ENCODE measurements around the gene IGFALS.

The IGFALS gene

DNA sequence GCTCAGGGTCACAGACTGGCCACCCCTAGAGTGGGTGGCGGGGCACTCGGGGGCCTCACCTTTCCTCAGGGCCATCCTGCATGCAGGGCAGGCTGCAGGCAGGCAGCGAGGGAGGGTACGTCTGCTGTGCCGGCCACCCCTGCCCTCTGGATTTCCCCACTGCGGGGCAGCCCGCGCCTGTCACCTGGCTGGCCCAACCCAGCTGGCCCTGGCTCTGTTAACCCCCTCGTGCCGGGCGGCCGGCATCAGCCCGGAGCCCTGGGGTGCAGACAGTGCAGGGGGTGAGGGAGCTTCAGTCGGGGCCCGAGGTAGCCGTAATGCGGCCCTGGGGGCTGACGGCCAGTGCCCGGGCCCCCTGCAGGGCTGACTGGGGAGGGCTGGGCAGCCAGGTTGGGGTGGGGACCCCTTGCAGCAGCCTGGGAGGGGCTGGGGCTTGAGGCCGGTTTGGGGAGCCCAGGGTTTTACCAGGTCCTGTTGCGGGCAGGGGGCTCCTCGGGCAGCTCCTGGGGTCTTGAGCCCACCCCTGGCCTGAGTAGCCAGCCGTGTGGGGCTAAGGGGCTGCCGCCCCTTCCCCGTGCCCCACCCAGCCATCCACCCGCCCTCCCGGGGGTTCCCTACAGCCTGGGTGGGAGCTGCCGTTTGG is at the start of gene IGFALS:
IGFALS (minus strand) TSS at position 128 of the 643 bp plus-strand sequence; CDS start at position 75, 53 bp downstream.
- no peak for DNase-seq

DNA sequence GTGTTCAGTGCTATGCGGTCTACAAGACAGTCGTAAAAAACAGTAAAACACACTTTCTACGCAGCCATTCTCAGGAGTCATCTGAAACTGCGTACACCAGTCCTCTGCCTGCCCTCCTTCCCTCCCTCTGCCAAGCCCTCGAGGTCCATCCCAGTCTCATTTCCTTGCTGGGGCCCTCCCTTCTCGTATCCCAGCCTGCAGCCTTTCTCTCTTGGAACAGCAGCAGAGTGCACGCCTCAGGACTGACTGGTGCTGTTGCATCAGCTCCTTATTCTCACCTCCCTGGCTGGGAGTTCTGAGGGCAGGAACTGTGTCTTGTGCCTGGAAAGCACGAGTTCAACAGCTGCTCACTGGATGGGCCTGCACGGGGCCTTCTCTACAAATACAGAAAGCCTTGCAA is 46.0 kb upstream of the IGFALS start:
- DNase-seq: no peak

DNA sequence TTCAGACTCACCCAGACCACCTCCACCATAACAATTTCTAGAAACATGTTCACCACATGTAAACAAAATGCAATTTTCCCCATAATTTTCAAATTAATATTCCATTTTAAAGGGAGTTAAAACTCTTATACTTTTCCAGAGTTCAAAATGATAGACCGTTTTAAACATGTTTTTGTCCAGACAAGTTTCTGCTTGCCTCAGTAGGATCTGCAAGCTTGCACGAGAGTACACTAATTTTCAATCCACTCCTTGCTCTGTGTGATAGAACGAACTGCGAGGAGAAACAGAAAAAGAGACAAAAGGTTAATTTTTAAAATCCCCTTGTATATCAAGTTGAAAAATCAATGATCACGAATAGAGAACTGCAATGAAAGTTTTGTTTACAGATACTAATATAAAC is 40.6 kb upstream of the IGFALS start:
- no peak for DNase-seq

DNA sequence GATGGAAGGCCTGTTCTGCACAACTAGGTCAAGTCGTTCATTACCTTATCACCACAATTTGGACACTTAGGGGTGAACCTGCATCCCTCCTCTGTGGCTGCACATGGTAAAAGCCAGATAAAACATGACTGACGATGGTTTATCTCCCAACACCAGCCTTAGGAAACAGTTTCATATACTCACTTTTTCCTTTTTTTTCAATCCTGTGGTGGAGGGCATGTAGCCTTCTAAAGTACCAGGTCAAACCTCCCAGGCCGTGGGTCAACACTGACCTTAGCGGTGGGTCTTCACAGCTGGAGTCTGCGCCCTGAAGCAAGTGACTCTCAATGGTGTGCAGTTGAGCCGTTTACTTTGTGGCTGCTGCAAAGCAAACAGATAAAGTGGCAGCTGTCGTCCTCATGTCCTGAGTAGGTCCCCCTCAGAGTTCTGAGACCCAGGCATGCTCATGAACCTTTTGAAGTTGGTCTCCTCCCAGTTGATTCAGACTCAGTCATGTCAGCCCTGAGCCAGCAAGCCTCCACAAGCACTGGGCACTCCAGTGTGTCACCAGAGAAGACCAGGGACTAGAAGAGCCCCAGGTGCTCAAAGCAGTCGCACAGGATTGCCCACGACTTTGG is 39.4 kb upstream of the IGFALS start:
- DNase-seq: no peak

DNA sequence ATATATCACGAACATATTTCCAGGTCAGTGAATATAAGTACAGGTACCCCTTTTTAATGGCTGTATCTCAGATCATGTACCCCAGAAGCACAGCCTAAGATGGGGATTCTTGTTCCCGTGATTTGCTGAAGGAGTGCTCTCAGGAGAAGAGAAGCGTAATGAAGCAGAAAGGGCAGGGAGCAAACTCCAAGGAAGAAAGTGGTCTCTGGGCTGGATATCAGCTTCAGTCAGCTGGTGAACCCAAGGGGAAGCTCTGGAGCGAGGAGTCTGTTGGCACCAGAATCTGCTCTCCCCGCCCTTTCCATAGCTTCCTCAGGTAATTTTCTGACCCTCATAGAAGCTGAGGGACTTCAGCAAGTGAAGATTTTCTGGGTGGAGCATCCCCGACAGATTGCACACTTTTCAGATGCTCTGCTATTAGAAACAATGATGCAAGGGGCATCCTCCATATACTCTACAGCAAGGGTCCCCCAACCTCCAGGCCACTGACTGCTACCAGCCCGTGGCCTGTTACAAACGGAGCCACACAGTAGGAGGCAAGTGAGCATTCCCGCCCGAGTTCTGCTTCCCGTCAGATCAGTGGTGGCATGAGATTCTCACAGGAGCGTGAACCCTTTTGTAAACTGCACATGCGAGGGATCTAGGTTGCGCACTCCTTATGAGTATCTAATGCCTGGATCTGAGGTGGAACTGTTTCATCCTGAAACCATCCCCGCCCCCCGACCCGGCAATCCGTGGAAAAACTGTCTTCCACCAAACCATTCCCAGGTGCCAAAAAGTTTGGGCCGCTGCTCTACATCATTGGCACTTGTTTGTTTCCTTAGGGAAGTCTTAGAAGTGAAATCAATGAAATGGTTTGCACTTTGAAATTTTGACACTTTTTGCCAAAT is 37.9 kb upstream of the IGFALS start:
- no peak for DNase-seq

DNA sequence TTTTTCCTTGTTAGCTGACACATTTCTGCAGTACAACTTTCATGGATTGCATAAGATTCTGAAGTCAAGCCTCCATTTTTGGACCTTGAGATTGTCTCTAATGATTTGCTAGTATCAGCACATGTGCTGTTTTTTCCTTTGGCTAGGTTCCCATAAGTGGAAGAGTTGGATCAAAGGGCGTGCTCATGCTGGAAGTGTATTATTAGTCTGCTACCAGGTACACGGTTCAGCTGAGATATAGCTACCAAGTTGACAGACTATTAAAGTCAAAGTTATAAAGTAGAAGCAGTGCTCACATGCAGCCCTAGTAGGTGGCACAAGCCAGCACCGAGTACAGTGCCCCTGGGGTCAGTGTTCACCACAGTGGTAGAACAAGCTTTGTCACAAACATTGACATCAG is 36.7 kb upstream of the IGFALS start:
- DNase-seq: no peak

DNA sequence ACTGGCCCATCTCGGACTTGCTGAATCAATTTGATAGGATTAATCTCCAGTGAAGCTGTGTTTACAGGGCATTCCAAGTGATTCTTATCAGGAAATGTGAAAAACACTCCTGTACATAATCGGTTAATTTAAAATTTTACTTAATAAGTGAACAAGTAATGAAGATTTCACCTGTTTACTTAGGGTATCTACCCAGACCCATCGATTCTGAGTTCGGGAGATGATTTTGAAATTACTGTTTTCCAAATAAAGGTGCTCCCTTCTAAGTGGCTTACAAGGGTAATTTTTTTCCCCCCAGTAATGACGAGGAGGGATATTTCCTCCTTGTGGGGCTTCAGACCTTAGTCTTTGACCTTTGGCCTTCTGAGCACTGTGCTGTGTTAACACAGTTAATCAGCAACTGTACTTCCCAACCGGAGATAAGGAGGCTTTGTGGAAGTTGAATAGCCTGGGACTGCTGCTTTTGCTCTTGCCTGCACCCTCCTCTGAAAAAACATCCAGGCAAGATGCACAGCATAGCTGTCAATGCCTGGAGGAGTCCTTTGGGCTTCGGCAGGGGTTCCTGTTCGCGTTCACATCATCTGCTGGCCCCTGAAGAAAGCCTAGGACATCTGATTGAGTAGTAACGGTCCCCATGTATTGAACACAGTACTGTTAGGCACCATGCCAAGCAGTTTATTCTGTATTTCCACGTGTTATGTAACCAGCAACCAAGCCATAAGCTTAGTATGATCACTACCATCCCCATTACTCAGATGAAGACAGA is 35.3 kb upstream of the IGFALS start:
- DNase-seq: no peak

DNA sequence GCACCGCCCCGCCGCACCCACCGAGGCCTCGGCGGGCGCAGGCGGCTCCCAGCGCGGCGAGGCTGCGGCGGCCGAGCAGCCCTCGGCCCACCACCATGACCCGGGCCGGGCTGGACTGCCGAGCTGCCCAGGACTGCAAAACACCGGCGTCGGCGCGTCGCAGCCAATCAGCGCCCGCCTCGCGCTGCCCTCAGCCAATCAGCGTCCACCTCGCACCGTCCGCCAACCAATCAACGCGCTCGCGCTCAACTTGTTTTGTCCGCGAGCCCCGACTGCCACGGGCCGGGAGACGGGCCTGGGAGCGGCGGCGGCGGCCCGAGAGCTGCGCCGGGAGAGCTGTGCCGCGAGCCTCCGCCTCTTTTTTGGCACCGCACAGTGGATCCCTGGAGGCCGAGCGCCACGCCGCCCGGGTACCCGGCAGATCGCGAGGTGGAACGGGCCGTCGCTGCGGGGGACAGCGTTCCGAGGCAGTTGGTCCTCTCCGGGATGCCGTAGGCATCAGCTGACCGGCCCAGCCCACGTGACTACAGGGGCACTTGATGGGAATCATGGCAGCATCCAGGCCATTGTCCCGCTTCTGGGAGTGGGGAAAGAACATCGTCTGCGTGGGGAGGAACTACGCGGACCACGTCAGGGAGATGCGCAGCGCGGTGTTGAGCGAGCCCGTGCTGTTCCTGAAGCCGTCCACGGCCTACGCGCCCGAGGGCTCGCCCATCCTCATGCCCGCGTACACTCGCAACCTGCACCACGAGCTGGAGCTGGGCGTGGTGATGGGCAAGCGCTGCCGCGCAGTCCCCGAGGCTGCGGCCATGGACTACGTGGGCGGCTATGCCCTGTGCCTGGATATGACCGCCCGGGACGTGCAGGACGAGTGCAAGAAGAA is 33.4 kb upstream of the IGFALS start, which contains the start of the genes FAHD1 and HAGH:
FAHD1 (plus strand) TSS at position 516 of the 883 bp plus-strand sequence; CDS start at position 549, 33 bp downstream.
HAGH (minus strand) TSS at position 135 of the 883 bp plus-strand sequence; CDS start at position 97, 38 bp downstream.
- DNase-seq: peak; percentile 71

DNA sequence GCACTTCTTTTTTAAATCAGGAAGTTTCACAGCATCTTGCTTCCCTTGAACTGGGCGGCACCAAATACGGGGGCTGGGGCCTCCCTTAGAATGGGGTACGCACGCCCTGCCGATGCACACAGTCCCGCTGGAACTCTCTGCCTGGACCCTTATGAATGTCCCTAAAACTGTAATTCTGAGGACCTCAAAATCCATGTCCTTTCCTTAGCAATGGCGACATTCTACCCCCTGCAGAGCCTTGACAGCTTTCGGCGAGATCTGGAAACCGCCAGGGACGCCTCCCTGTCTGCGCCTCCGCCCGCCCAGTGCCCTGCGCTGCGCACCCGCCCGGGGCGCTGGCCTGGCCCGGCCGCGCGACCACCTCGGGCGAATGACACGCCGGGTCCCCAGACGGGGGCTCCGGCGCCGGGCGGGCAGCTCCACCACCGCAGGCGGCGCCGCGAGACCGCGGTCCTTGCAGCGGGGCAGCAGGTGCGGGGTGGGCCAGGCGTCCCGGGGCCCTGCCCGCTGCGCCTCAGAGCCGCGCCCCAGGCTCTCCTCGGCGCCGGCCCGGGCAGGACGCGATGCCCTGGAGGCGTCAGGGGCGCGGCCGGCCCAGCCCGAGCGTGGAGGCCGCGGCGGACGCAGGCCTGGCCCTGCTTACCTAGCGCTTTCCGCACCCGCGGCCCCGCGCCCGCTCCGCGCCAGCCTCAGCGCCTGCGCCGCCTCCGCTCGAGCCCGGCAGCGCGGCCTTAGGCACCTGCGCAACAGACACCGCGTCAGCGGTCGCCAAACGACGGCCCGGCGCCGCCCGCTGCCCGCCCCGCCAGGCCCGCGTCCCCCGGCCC is 32.6 kb upstream of the IGFALS start:
- no peak for DNase-seq

DNA sequence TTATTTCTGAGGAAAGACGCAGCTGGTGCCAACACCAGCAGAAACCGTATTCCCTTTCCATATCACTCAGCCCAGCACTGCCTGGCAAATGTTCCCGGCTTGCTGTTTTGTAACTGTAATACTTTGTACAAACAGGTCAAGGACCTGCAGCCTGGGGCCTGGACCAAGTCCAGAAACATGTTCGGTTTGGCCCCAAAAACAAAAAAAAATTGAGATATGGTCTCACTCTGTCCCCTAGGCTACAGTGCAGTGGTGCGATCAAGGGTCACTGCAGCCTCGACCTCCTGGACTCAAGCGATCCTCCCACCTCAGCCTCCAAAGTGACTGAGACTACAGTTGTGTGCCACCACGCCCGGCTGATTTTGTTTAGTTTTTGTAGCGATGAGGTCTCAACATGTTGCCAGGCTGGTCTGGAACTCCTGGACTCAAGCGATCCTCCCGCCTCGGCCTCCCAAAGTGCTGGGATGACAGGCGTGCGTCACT is 31.9 kb upstream of the IGFALS start:
- DNase-seq: no peak

DNA sequence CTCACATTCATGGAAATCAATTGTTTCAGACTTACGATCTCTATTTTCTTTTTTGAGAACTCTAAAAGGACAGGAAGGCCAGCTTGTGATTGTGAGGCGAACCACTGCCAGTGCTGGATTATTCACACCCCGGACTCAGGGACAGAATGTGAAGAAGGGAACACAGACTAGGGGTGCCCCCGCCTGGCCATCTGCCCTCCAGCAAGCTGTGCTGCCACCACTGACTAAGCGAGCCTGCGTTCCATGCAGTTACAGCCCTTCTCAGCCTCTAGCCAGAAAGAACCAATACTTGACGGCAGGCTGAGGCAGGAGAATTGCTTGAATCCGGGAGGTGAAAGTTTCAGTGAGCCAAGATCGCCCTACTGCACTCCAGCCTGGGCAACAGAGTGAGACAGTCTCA is 30.3 kb upstream of the IGFALS start:
- DNase-seq: peak; percentile 15

DNA sequence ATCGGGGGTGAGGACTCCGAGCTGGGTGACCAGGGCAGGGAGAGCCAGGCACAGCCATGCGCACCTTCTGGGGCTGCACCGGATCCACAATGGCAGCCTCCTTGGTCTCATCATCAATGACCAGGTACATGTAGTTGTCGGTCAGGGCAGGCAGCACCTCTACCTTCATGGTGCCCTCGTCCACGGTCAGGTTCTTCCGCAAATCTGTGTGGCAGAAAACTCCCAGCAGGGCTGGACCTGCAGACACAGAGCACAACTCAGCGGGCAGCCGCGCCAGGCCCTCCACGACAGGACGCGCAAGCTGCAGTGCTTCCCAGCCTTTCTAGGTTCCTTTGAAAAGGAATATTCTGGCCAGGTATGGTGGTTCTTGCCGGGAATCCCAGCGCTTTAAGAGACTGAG is 29.3 kb upstream of the IGFALS start:
- DNase-seq: no peak

DNA sequence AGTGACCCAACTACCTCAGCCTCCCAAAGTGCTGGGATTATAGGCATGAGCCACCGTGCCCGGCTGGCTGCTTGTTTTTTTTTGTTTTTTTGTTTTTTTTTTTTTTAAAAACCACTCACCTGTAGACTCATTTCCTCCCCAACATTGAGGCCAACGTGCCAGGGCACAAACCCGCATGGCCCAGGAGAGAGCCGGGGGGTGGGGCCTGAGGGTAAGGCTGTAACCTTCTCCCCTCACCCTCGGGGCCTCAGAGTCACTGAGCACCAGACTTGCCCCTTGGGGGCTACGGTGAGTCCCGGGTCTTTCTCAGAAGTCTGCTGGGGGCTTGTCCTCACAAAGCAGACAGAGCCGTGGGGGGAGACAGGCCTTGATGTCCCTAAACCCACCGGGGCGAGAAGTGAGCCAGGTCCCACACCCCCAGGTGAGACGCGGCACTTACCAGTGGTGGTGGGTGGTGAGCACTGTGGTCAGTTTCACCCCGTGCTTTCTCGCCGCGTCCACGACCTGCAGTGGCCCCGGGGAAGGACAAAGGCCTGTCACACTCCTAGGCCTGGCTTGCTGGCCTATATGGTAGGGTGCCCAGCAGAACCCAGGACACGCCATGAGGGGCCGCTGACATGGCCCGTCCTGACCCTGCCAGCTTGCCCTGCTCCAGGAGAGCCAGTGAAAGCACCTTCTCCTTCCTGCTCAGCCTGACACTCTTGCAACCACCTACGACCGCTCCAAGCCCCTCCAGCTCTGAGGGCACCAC is 28.5 kb upstream of the IGFALS start:
- DNase-seq: no peak

DNA sequence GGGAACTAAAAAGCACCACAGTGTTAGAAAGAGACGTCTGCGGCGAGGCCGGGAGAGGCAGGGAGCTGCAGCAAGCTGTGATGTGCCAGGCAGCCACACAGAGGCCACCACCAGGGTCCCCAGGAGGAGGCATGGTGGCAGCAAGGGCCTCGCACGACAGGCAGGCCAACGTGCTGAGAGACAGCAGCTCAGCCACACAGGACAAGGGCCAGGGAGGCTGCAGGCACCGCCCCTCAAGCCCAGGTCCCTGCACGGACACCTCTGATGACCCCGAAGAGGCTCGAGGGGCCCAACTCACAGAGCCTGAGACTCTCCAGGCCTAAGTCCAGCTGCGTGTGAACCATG is 27.4 kb upstream of the IGFALS start:
- DNase-seq: no peak

DNA sequence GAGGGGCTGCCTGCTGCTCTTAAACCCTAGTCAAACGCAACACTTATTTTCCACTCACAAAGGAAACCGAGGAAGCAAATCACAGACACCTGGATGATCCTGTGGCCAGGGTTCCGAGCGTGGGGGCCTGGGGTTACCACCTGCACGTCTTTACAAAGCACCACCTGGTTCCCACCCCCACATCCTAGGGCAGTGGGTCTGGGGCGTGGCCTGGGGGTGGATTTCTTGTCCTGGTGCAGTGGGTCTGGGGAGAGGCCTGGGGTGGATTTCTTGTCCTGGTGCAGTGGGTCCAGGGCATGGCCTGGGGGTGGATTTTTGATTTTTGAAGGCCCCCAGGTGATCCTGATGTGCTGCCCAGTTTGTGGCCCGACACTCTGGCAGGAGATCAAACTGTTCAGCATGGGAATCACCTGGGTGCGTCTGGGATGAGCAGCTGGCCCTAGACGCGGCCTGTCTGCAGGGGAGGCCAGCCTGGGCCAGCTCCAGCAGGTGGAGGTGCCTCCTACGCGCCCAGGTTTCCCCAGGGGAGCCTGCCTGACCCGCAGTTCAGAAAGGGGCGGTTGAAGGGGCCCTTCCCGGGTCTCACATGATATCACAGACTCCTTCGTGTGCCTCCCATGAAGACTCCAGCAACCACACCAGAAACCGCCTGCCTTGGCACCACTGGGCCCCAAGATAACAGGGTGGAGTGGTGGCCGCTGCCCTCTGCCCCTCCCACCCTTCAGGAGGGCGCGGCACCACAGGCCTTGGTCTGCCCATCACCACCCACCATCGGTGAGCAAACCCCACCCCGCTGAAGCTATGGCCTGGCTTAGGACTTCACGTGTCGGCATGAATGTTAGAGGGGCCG is 26.8 kb upstream of the IGFALS start:
- no peak for DNase-seq

DNA sequence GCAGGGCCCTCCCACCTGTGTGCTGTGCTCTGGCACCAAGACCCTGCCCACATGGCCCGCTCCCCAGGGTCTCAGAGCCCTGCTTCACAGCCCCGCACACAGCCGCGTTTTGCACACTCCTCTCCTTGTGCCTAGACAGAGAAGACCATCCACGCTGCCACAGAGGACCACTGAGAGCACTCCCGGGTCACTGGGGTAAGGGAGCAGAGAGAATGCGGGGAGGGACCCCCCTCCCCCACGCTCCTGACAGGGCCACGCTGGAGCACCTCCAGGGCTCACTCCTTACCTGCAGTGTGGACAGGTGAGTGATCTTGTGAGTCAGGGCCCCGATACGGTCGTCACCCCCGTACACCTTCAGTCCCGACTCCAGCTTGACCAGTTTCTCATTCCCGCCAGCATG is 26.1 kb upstream of the IGFALS start:
- no peak for DNase-seq

DNA sequence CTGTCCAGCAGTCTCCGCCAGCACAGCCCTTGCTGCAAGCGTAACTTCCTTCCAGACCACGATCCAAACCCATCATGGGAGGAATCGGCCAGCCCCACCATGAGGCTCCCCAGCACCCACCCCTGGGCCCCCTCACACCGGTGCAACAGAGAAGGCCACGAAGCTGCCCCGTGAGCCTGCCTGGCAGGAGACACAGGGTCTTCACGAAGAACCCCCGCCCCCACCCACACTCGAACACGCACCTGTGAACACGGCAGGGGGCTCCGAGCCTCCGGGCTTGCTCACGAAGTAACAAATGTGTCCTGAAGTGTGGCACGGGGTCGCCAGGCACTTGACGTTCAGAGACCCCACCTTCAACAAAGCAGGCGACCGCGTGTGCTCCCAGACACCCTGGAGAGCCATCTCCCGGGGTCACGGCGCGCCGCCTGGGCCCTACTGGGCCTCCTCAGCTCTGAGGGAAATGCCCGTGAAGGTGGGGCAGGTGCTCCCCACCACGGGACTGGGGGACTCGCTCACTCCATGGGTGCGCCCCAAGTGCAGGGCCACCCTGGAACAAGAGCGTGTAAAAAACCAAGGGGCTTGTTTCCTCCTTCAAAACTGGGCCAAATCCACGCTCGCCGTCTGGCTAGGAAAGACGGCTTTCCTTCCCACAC is 25.5 kb upstream of the IGFALS start:
- no peak for DNase-seq

DNA sequence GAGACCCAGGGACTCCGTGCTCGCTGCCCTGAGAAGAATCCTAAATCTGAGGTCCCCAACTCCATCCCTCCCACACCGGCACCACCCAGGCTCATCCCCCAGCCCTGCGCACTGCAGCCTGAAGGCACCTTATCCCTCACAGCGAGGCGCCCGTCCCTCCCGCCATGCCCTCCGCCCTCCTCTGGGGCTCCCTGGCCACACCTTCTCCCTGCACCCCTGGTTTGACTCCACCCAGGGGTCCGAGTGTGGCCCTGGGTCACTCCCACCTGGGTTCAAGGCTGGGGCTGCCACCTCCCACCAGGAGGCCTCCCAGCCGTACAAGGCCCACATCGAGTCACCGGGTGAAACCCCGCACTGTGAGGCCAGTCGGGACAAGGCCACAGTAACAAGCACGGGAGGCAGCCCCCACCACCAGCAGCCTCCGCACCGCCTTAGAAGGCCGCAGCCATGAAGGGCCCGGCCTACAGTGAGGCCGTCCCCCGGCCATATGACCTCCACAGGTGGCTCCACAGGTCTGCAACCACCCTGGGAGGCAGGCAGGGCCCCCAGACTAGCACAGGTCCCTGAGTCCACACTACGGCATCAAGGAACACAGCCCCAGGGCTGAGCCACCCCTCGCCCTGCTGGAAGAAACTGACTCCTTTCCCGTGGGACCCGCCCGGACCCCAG is 24.8 kb upstream of the IGFALS start:
- no peak for DNase-seq

Data from NCI-H1694 treated with DMSO at 0.1 percent for 48 hours (cell line).